Left forelimb (tissue), 1 donor: ENCODE data around the gene TMEM267.
"Not testable (repeated sequence)": the region's sequence is repeated elsewhere in the genome, so short reads cannot be mapped to it uniquely, and the experiment has no call there.

Experiments used
- DNase-seq: peaks from one replicate; pipeline ENCODE4 v3.0.0-alpha.2; 2018; ENCODE audit warnings: low spot score

TMEM267 gene

GRCh38 chr5:43409809-43410271, 73.8 kb downstream of the TMEM267 start:
- no peak for DNase-seq

GRCh38 chr5:43402524-43403066, 81.1 kb downstream of the TMEM267 start:
- DNase-seq: not testable (repeated sequence)

GRCh38 chr5:43401827-43402226, 81.8 kb downstream of the TMEM267 start:
- no peak for DNase-seq

GRCh38 chr5:43400082-43400481, 83.6 kb downstream of the TMEM267 start:
- no peak for DNase-seq

- DNase-seq: peak; percentile 70
These were observed 86.8 kb downstream of the TMEM267 start for GRCh38 chr5:43396762-43397304.
